ENCODE measurements around the gene POLE4.

DNA sequence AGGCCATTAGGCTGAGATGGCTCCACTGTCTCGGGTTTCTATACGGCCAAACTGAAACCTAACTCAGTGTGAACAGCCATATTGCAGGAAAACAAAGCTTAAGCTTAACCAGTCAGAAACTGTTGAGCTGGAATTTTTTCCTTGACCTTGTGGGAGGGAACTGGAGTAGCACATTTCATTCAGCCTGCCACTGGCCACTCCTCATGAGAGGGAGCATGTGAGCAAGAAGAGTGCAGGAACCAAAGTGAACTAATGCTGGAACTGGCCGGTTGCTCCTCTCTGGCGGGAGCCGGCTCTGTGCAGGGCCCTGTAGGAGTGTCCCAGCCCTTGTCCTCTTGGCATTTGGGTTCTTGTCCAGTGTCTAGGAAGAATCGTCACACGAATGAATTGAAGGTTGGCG is 5.9 kb upstream of the POLE4 start:
- TF ChIP-seq POLR2A (IDR thresholded peaks at IDR 0.05; ENCODE audit: low read depth, low read length) (no peak), TAF1 (IDR thresholded peaks at IDR 0.05; ENCODE audit: low read depth, low read length) (no peak)
